ENCODE data around the gene RNU1-4. TPM values are rescaled to one million over a fixed set of nuclear protein-coding genes. Genes with fewer than 3 reads are reported as not detected.
A peak's percentile ranks its signal among the peaks of the same experiment; 100 is the strongest.
"Not testable (repeated sequence)": the region's sequence is repeated elsewhere in the genome, so short reads cannot be mapped to it uniquely, and the experiment has no call there.

The RNU1-4 gene
- total and polyA plus RNA-seq, 2 of the 13 experiments (the other 11 are each of a cell fraction or from before 2014, with no cell fraction given), result under 0.01 to 11,018 TPM

DNA sequence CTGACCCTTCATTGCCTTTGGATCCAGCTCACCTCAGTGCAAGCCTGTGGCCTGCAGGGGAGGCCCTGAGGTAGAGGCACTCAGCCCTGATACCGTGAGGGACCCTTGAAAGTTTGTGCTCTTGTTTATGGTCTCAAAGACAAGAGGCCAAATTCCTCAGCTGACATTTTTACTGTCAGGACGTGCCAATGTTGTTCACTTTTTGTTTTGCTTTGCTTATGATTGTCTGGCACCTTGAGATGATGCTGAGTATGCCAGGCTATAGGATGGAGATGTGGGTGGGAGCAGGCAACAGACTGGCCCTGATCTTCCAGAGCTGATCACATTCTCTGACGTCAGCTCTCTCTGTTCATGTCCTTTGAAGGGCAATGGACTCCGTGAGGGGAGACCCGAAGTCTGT lies 36.5 kb downstream of the RNU1-4 start:
- H3K4me1 ChIP-seq (ENCODE audit: insufficient read depth, low read length); ATAC-seq; H3K27me3 ChIP-seq (ENCODE audit: control insufficient read depth in 1 of 2, insufficient read depth in 2 of 2, low read length in 2 of 2); BruUV-seq (replicated peaks); H3K36me3 ChIP-seq (replicated peaks in 1 of 2; ENCODE audit: control insufficient read depth in 1 of 2, insufficient read depth in 2 of 2, low read length in 2 of 2); H3K27ac ChIP-seq (ENCODE audit: extremely low read length, insufficient read depth, low read length); intact Hi-C loops (cut with micrococcal nuclease; ENCODE audit: unreplicated experiment); H3K4me3 ChIP-seq (replicated peaks in 1 of 3; ENCODE audit: insufficient read depth in 1 of 3, low read depth in 2 of 3, low read length in 3 of 3); H3K9ac ChIP-seq (ENCODE audit: insufficient read depth, low read depth, low read length); CTCF ChIA-PET (ENCODE audit: low intra/inter-chr PET ratio, low total read pairs); H3K79me2 ChIP-seq (ENCODE audit: insufficient read depth, low read length); H4K20me1 ChIP-seq (ENCODE audit: insufficient read depth, low read length); H3K4me2 ChIP-seq (ENCODE audit: low read depth, low read length); in situ Hi-C loops (cut with HindIII; ENCODE audit: extremely low pct_ligation_motif_present, low pct_unique_long_range_greater_than_20kb); POLR2A ChIA-PET; H3K9me3 ChIP-seq (ENCODE audit: low read length); DNase-seq (ENCODE audit: low spot score); H2AFZ ChIP-seq (ENCODE audit: low read length); TF ChIP-seq CREB1 (CRISPR knock-in tag; IDR thresholded peaks at IDR 0.05): not testable (repeated sequence)
- 0 out of 2 replicates have a peak, but pooled peaks have one; percentile 6 for TF ChIP-seq CREB1 (IDR thresholded peaks at IDR 0.05)
- peak; percentile 50 for FAIRE-seq
- 45% methylated on average over 5 of the region's 5 CpGs for WGBS (ENCODE audit: low lambda C conversion rate)

DNA sequence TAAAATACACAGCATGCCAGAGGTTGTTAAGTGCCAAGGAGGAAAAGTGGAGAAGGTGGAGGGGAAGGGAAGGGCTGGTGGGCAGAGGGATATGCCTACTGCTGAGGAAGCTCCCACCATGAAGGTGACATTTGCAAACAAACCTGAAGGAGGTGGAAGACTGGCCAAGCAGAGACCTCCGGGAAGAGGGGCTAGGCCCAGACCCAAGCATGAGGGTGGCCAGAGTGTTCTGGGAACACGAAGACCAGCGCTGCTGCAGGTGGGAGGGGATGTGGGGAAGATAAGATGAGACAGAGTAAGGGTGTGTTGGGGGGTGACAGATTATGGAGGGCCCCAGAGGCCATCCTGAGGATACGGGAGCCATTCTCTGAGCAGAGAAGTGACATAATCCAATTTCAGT lies 37.5 kb downstream of the RNU1-4 start:
- H3K9ac ChIP-seq (ENCODE audit: insufficient read depth, low read depth, low read length); DNase-seq (ENCODE audit: low spot score); intact Hi-C loops (cut with micrococcal nuclease; ENCODE audit: unreplicated experiment); H3K4me1 ChIP-seq (ENCODE audit: insufficient read depth, low read length); CTCF ChIA-PET (ENCODE audit: low intra/inter-chr PET ratio, low total read pairs); H3K27me3 ChIP-seq (ENCODE audit: control insufficient read depth in 1 of 2, insufficient read depth in 2 of 2, low read length in 2 of 2); ATAC-seq; H4K20me1 ChIP-seq (ENCODE audit: insufficient read depth, low read length); in situ Hi-C loops (cut with HindIII; ENCODE audit: extremely low pct_ligation_motif_present, low pct_unique_long_range_greater_than_20kb); POLR2A ChIA-PET; H3K36me3 ChIP-seq (replicated peaks in 1 of 2; ENCODE audit: control insufficient read depth in 1 of 2, insufficient read depth in 2 of 2, low read length in 2 of 2); H3K4me3 ChIP-seq (replicated peaks in 1 of 3; ENCODE audit: insufficient read depth in 1 of 3, low read depth in 2 of 3, low read length in 3 of 3); H3K27ac ChIP-seq (ENCODE audit: extremely low read length, insufficient read depth, low read length); H3K79me2 ChIP-seq (ENCODE audit: insufficient read depth, low read length); H2AFZ ChIP-seq (ENCODE audit: low read length); BruUV-seq (replicated peaks); H3K4me2 ChIP-seq (ENCODE audit: low read depth, low read length); H3K9me3 ChIP-seq (ENCODE audit: low read length); FAIRE-seq: not testable (repeated sequence)
- 54% methylated on average over 4 of the region's 4 CpGs for WGBS (ENCODE audit: low lambda C conversion rate)

DNA sequence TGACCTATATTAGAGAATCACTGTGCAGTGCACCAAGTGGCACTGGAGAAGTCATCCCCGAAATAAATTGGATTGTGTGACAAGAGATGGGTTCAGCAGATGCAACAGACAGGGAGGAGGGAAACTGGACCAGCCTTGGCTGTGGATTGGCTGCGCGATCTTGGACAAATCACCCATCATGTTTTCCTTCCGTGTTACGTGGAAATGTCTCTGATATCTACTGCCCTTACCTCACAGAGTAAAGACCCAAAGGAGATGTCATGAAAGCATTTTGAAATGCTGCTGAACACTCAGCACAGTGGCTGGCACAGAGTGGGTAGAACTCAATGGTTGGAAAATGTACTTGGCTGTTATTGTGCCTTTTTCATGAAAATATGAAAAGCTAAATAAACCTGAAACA lies 39.2 kb downstream of the RNU1-4 start:
- H3K4me1 ChIP-seq (ENCODE audit: insufficient read depth, low read length); H3K4me3 ChIP-seq (replicated peaks in 1 of 3; ENCODE audit: insufficient read depth in 1 of 3, low read depth in 2 of 3, low read length in 3 of 3); POLR2A ChIA-PET; intact Hi-C loops (cut with micrococcal nuclease; ENCODE audit: unreplicated experiment); H4K20me1 ChIP-seq (ENCODE audit: insufficient read depth, low read length); ATAC-seq; FAIRE-seq; H3K36me3 ChIP-seq (replicated peaks in 1 of 2; ENCODE audit: control insufficient read depth in 1 of 2, insufficient read depth in 2 of 2, low read length in 2 of 2); H3K79me2 ChIP-seq (ENCODE audit: insufficient read depth, low read length); H3K4me2 ChIP-seq (ENCODE audit: low read depth, low read length); H3K9ac ChIP-seq (ENCODE audit: insufficient read depth, low read depth, low read length); BruUV-seq (replicated peaks); H3K27ac ChIP-seq (ENCODE audit: extremely low read length, insufficient read depth, low read length); in situ Hi-C loops (cut with HindIII; ENCODE audit: extremely low pct_ligation_motif_present, low pct_unique_long_range_greater_than_20kb); H2AFZ ChIP-seq (ENCODE audit: low read length); H3K27me3 ChIP-seq (ENCODE audit: control insufficient read depth in 1 of 2, insufficient read depth in 2 of 2, low read length in 2 of 2); CTCF ChIA-PET (ENCODE audit: low intra/inter-chr PET ratio, low total read pairs); DNase-seq (ENCODE audit: low spot score); H3K9me3 ChIP-seq (ENCODE audit: low read length): not testable (repeated sequence)
- WGBS (ENCODE audit: low lambda C conversion rate), result 76% methylated on average over 5 of the region's 5 CpGs

DNA sequence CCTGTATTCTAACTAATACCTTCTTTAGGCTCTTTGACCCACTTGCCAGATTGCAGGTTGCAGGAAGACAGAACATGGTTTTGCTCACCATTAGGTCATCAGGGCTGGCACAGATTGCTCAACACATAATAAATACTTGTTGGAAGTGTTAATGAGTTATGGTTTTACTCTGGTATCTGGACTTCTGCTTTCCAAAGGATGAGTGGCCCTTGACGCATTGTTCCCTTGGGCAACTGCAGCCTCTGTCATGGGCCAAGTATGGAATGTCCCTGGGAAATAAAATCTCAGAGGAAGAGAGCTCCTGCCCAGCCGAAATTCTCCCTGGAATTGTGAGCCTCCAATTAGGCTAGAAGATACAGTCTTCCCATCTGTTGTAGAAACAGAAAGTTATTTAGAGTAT lies 40.7 kb downstream of the RNU1-4 start:
- H2AFZ ChIP-seq (ENCODE audit: low read length); H3K4me3 ChIP-seq (replicated peaks in 1 of 3; ENCODE audit: insufficient read depth in 1 of 3, low read depth in 2 of 3, low read length in 3 of 3); H3K9ac ChIP-seq (ENCODE audit: insufficient read depth, low read depth, low read length); H3K4me2 ChIP-seq (ENCODE audit: low read depth, low read length); H3K36me3 ChIP-seq (replicated peaks in 1 of 2; ENCODE audit: control insufficient read depth in 1 of 2, insufficient read depth in 2 of 2, low read length in 2 of 2); POLR2A ChIA-PET; DNase-seq (ENCODE audit: low spot score); H3K27me3 ChIP-seq (ENCODE audit: control insufficient read depth in 1 of 2, insufficient read depth in 2 of 2, low read length in 2 of 2); H3K27ac ChIP-seq (ENCODE audit: extremely low read length, insufficient read depth, low read length); FAIRE-seq; BruUV-seq (replicated peaks); H4K20me1 ChIP-seq (ENCODE audit: insufficient read depth, low read length); CTCF ChIA-PET (ENCODE audit: low intra/inter-chr PET ratio, low total read pairs); H3K9me3 ChIP-seq (ENCODE audit: low read length); in situ Hi-C loops (cut with HindIII; ENCODE audit: extremely low pct_ligation_motif_present, low pct_unique_long_range_greater_than_20kb); ATAC-seq; H3K79me2 ChIP-seq (ENCODE audit: insufficient read depth, low read length); intact Hi-C loops (cut with micrococcal nuclease; ENCODE audit: unreplicated experiment); H3K4me1 ChIP-seq (ENCODE audit: insufficient read depth, low read length): not testable (repeated sequence)
- WGBS (ENCODE audit: low lambda C conversion rate), result no CpG with 5 or more reads among the region's 2 CpGs
